ENCODE results near the gene ZNF236.
"Not testable (repeated sequence)": the region's sequence is repeated elsewhere in the genome, so short reads cannot be mapped to it uniquely, and the experiment has no call there.

The ZNF236 gene

GRCh38 chr18:76988827-76989646 lies 166.7 kb downstream of the ZNF236 start:
- CTCF ChIA-PET = interaction anchor here (0.9 to 1.7 kb wide), 3 partner anchors 10 to 17 kb away, joined by 3 to 5 read pairs (median 3); no protein-coding TSS in a partner anchor
- Histone ChIP-seq H3K4me3 (ENCODE audit: control insufficient read depth in 1 of 7, extremely low read depth in 1 of 7, insufficient read depth in 4 of 7, low read depth in 2 of 7, low read length in 6 of 7) (no peak overlapping the region), H3K9me3 (ENCODE audit: control extremely low read depth in 1 of 5, control insufficient read depth in 4 of 5, insufficient read depth in 2 of 5, low read depth in 1 of 5, low read length in 4 of 5) (no peaks in the 10 kb centered on the region), H3K27ac (ENCODE audit: insufficient read depth in 1 of 2, low read depth in 1 of 2, low read length in 2 of 2, poor library complexity in 1 of 2, severe bottlenecking in 2 of 2) (no peak overlapping the region), H3K27me3 (replicated peaks in 2 of 5; ENCODE audit: control insufficient read depth in 4 of 5, insufficient read depth in 5 of 5, low read length in 4 of 5) (no peaks in the 10 kb centered on the region), H3K4me1 (ENCODE audit: control extremely low read depth in 1 of 4, control insufficient read depth in 4 of 4, insufficient read depth in 4 of 4, low read length in 3 of 4) (peaks cover 0 to 9% (median under 1%) of the 10 kb centered on the region in 4 experiments), H3K36me3 (ENCODE audit: control insufficient read depth in 4 of 4, insufficient read depth in 4 of 4, low read length in 3 of 4) (no peaks in the 10 kb centered on the region)
- POLR2A ChIA-PET = no interaction called here
- WGBS (ENCODE audit: insufficient coverage) = 97% methylated on average over 26 of the region's 29 CpGs
- DNase-seq = no peak

GRCh38 chr18:76989647-76990190 lies 167.4 kb downstream of the ZNF236 start:
- ChIA-PET POLR2A (no interaction called here), CTCF (interaction anchor here (1.4 to 1.7 kb wide), 2 partner anchors 9 to 11 kb away, joined by 4 to 5 read pairs; no protein-coding TSS in a partner anchor)
- Histone ChIP-seq H3K4me1 (ENCODE audit: control extremely low read depth in 1 of 4, control insufficient read depth in 4 of 4, insufficient read depth in 4 of 4, low read length in 3 of 4) (peaks cover 0 to 9% (median under 1%) of the 10 kb centered on the region in 4 experiments), H3K4me3 (ENCODE audit: control insufficient read depth in 1 of 7, extremely low read depth in 1 of 7, insufficient read depth in 4 of 7, low read depth in 2 of 7, low read length in 6 of 7) (no peak overlapping the region), H3K36me3 (ENCODE audit: control insufficient read depth in 4 of 4, insufficient read depth in 4 of 4, low read length in 3 of 4) (no peaks in the 10 kb centered on the region), H3K9me3 (ENCODE audit: control extremely low read depth in 1 of 5, control insufficient read depth in 4 of 5, insufficient read depth in 2 of 5, low read depth in 1 of 5, low read length in 4 of 5) (no peaks in the 10 kb centered on the region), H3K27ac (ENCODE audit: insufficient read depth in 1 of 2, low read depth in 1 of 2, low read length in 2 of 2, poor library complexity in 1 of 2, severe bottlenecking in 2 of 2) (no peak overlapping the region), H3K27me3 (replicated peaks in 2 of 5; ENCODE audit: control insufficient read depth in 4 of 5, insufficient read depth in 5 of 5, low read length in 4 of 5) (no peaks in the 10 kb centered on the region)
- WGBS (ENCODE audit: insufficient coverage) = 96% methylated on average over 25 of the region's 28 CpGs
- no peak for DNase-seq

GRCh38 chr18:76990343-76991020 lies 168.1 kb downstream of the ZNF236 start:
- H3K4me1 ChIP-seq (ENCODE audit: control extremely low read depth in 1 of 4, control insufficient read depth in 4 of 4, insufficient read depth in 4 of 4, low read length in 3 of 4); POLR2A ChIA-PET; H3K4me3 ChIP-seq (ENCODE audit: control insufficient read depth in 1 of 7, extremely low read depth in 1 of 7, insufficient read depth in 4 of 7, low read depth in 2 of 7, low read length in 6 of 7); H3K27ac ChIP-seq (ENCODE audit: insufficient read depth in 1 of 2, low read depth in 1 of 2, low read length in 2 of 2, poor library complexity in 1 of 2, severe bottlenecking in 2 of 2); H3K36me3 ChIP-seq (ENCODE audit: control insufficient read depth in 4 of 4, insufficient read depth in 4 of 4, low read length in 3 of 4); DNase-seq; H3K27me3 ChIP-seq (replicated peaks in 2 of 5; ENCODE audit: control insufficient read depth in 4 of 5, insufficient read depth in 5 of 5, low read length in 4 of 5); H3K9me3 ChIP-seq (ENCODE audit: control extremely low read depth in 1 of 5, control insufficient read depth in 4 of 5, insufficient read depth in 2 of 5, low read depth in 1 of 5, low read length in 4 of 5): not testable (repeated sequence)
- WGBS (ENCODE audit: insufficient coverage) = 85% methylated on average over 5 of the region's 8 CpGs
- CTCF ChIA-PET = interaction anchor here (1.2 to 1.4 kb wide), 2 partner anchors 8 to 9 kb away, joined by 4 read pairs; no protein-coding TSS in a partner anchor

- Histone ChIP-seq H3K27me3 (replicated peaks in 2 of 5; ENCODE audit: control insufficient read depth in 4 of 5, insufficient read depth in 5 of 5, low read length in 4 of 5) (no peaks in the 10 kb centered on the region), H3K36me3 (ENCODE audit: control insufficient read depth in 4 of 4, insufficient read depth in 4 of 4, low read length in 3 of 4) (no peaks in the 10 kb centered on the region), H3K4me1 (ENCODE audit: control extremely low read depth in 1 of 4, control insufficient read depth in 4 of 4, insufficient read depth in 4 of 4, low read length in 3 of 4) (peaks cover 0 to 9% (median 0%) of the 10 kb centered on the region in 4 experiments), H3K4me3 (ENCODE audit: control insufficient read depth in 1 of 7, extremely low read depth in 1 of 7, insufficient read depth in 4 of 7, low read depth in 2 of 7, low read length in 6 of 7) (no peak overlapping the region), H3K27ac (ENCODE audit: insufficient read depth in 1 of 2, low read depth in 1 of 2, low read length in 2 of 2, poor library complexity in 1 of 2, severe bottlenecking in 2 of 2) (no peak overlapping the region), H3K9me3 (ENCODE audit: control extremely low read depth in 1 of 5, control insufficient read depth in 4 of 5, insufficient read depth in 2 of 5, low read depth in 1 of 5, low read length in 4 of 5) (no peaks in the 10 kb centered on the region)
- no peak for DNase-seq
- ChIA-PET CTCF (interaction anchor here (0.9 to 1.4 kb wide), 4 partner anchors 8 to 10 kb away, joined by 3 to 4 read pairs (median 4); no protein-coding TSS in a partner anchor), POLR2A (no interaction called here)
- WGBS (ENCODE audit: insufficient coverage) = 86% methylated on average over 17 of the region's 20 CpGs
These were observed 168.8 kb downstream of the ZNF236 start for GRCh38 chr18:76991021-76991688.

- 94% methylated on average over 16 of the region's 17 CpGs for whole genome bisulfite sequencing (ENCODE audit: insufficient coverage)
- Histone ChIP-seq H3K4me1 (ENCODE audit: control extremely low read depth in 1 of 4, control insufficient read depth in 4 of 4, insufficient read depth in 4 of 4, low read length in 3 of 4) (peaks cover 0 to 4% (median 0%) of the 10 kb centered on the region in 4 experiments), H3K9me3 (ENCODE audit: control extremely low read depth in 1 of 5, control insufficient read depth in 4 of 5, insufficient read depth in 2 of 5, low read depth in 1 of 5, low read length in 4 of 5) (no peaks in the 10 kb centered on the region), H3K4me3 (ENCODE audit: control insufficient read depth in 1 of 7, extremely low read depth in 1 of 7, insufficient read depth in 4 of 7, low read depth in 2 of 7, low read length in 6 of 7) (no peak overlapping the region), H3K36me3 (ENCODE audit: control insufficient read depth in 4 of 4, insufficient read depth in 4 of 4, low read length in 3 of 4) (no peaks in the 10 kb centered on the region), H3K27ac (ENCODE audit: insufficient read depth in 1 of 2, low read depth in 1 of 2, low read length in 2 of 2, poor library complexity in 1 of 2, severe bottlenecking in 2 of 2) (no peak overlapping the region), H3K27me3 (replicated peaks in 2 of 5; ENCODE audit: control insufficient read depth in 4 of 5, insufficient read depth in 5 of 5, low read length in 4 of 5) (no peaks in the 10 kb centered on the region)
- ChIA-PET POLR2A (no interaction called here), CTCF (interaction anchor here (0.9 to 1.4 kb wide), 2 partner anchors 8 to 9 kb away, joined by 3 read pairs; no protein-coding TSS in a partner anchor)
- DNase-seq = no peak
These were observed 170.1 kb downstream of the ZNF236 start for GRCh38 chr18:76992226-76993084.

GRCh38 chr18:76993085-76993382 lies 170.7 kb downstream of the ZNF236 start:
- Histone ChIP-seq H3K27me3 (replicated peaks in 2 of 5; ENCODE audit: control insufficient read depth in 4 of 5, insufficient read depth in 5 of 5, low read length in 4 of 5) (no peaks in the 10 kb centered on the region), H3K4me3 (ENCODE audit: control insufficient read depth in 1 of 7, extremely low read depth in 1 of 7, insufficient read depth in 4 of 7, low read depth in 2 of 7, low read length in 6 of 7) (no peak overlapping the region), H3K4me1 (ENCODE audit: control extremely low read depth in 1 of 4, control insufficient read depth in 4 of 4, insufficient read depth in 4 of 4, low read length in 3 of 4) (peaks cover 0 to 4% (median 0%) of the 10 kb centered on the region in 4 experiments), H3K36me3 (ENCODE audit: control insufficient read depth in 4 of 4, insufficient read depth in 4 of 4, low read length in 3 of 4) (no peaks in the 10 kb centered on the region), H3K27ac (ENCODE audit: insufficient read depth in 1 of 2, low read depth in 1 of 2, low read length in 2 of 2, poor library complexity in 1 of 2, severe bottlenecking in 2 of 2) (no peak overlapping the region), H3K9me3 (ENCODE audit: control extremely low read depth in 1 of 5, control insufficient read depth in 4 of 5, insufficient read depth in 2 of 5, low read depth in 1 of 5, low read length in 4 of 5) (no peaks in the 10 kb centered on the region)
- WGBS (ENCODE audit: insufficient coverage) = 100% methylated on average over 2 of the region's 6 CpGs
- DNase-seq = no peak
- ChIA-PET CTCF (interaction anchor here (2.2 kb wide), 1 partner anchor 11 kb away, joined by 6 read pairs; no protein-coding TSS in a partner anchor), POLR2A (no interaction called here)
